Right ventricle myocardium inferior (tissue), 1 donor: ENCODE data around the gene PADI3. TPM values are rescaled to one million over a fixed set of nuclear protein-coding genes. Genes with fewer than 3 reads are reported as not detected.

Source experiments
- ATAC-seq: fragments of 200-7000 bp; cut with Tn5 transposase; one replicate; pipeline ENCODE4 v1.9.1; 2020; ENCODE audit warnings: mild to moderate bottlenecking, moderate library complexity
- DNase-seq: peaks from one replicate; pipeline ENCODE4 v3.0.0; 2021; ENCODE audit errors: missing footprints
- intact Hi-C: fragments of 100-400 bp; cut with DNase I; formaldehyde crosslinking; loops from one replicate; pipeline ENCODE4 v1.11.0; 2022
- total RNA-seq: library from RNA; stranded (reverse); fragmentation: NEBNext Ultra II Directional; extraction: Animal tissue kit (Norgen Biotek cat#: 25700); gene quantifications from one replicate; pipeline ENCODE4 v1.2.1, GENCODE V29; 2021
- donor health status: DM: no; HTN: yes; CAD: no; lungs with severe emphysema.

PADI3 gene
- total RNA-seq, 1 donor from 2014 or later: not detected

- no peak for ATAC-seq
- no peak for DNase-seq
- intact Hi-C loops: no loop called here
Measured at GRCh38 chr1:17260264-17260663, 11.4 kb downstream of the PADI3 start.

DNA sequence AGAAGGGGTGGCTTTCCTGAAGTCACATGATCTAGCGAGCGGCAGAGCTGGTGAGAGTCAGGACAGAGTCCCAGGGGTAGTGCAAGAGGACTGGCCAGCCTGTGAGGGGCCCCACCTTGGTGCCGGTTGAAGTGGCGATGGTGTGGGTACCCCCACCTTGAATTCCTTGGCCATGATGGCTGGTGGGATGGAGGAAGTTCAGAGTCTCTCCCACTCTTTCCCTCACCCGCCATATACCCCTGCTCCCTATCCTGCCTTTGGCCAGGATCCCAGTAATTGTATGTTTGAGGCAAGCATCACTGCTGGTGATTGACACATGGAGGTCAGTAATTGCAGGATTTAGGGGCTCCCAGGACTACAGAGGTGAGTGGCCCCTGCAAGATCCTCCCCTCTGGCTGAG, 11.8 kb downstream of the PADI3 start:
- intact Hi-C loops: no loop called here

DNA sequence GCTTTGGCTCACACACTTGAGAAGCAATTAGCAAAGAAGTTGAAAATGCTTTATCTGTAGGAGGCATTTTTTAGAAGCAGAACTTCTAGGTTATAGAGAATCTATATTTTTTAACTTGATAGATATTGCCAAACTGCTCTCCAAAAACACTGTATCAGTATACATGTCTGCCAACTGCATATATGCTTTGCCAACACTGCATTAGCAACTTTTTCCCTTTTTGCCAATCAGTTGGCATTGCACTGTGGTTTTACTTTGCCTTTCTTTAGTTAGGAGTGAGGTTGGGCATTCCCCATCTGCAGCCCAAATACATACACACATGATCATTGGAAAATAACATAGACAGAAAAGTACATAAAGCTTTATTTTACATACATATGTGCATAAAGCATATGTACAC, 15.0 kb downstream of the PADI3 start:
- intact Hi-C loops: no loop called here
- no peak for DNase-seq
- no peak for ATAC-seq

More for the DNA sequence above, 11.8 kb downstream of the PADI3 start:
- ATAC-seq (no peak), DNase-seq (no peak)

DNA sequence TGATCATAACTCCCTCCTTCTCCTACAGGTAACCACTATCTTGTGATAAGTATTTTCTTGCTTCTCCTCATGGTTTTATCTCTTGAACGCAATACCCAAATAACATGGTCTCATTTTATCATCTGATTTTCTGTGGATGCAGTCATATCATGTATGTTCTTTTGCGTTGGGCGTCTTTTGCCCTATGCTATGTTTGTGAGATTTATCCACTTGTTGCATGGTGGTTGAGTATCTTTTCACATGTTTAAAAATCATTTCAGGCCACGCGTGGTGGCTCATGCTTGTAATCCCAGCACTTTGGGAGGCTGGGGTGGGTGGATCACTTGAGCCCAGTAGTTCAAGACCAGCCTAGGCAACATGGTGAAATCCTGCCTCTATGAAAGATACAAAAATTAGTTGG, 15.6 kb downstream of the PADI3 start:
- intact Hi-C loops: no loop called here
- DNase-seq (no peak), ATAC-seq (no peak)

DNA sequence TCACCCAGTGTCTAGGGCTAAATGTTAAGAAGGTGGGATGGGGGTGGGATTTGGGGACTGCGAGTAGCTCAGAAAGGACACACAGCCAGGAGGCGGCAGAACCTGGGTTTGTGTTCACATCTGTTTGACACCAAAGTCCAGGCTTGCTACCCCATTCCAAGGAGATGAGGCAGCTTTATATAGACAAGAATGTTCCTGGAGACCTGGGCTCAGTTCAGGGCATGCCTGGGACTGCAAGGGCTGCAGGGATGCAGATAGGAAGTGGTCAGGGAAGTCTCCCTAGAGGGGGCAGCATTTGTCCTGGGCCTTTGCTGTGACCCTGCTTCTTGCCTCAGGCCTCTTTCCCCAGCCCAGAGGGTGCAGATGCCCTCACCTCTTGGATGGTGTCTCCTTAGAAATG, 16.3 kb downstream of the PADI3 start:
- DNase-seq (no peak), ATAC-seq (no peak)
- intact Hi-C loops: no loop called here

GRCh38 chr1:17265950-17266349, 17.1 kb downstream of the PADI3 start:
- ATAC-seq (no peak), DNase-seq (no peak)
- intact Hi-C loops: no loop called here

DNA sequence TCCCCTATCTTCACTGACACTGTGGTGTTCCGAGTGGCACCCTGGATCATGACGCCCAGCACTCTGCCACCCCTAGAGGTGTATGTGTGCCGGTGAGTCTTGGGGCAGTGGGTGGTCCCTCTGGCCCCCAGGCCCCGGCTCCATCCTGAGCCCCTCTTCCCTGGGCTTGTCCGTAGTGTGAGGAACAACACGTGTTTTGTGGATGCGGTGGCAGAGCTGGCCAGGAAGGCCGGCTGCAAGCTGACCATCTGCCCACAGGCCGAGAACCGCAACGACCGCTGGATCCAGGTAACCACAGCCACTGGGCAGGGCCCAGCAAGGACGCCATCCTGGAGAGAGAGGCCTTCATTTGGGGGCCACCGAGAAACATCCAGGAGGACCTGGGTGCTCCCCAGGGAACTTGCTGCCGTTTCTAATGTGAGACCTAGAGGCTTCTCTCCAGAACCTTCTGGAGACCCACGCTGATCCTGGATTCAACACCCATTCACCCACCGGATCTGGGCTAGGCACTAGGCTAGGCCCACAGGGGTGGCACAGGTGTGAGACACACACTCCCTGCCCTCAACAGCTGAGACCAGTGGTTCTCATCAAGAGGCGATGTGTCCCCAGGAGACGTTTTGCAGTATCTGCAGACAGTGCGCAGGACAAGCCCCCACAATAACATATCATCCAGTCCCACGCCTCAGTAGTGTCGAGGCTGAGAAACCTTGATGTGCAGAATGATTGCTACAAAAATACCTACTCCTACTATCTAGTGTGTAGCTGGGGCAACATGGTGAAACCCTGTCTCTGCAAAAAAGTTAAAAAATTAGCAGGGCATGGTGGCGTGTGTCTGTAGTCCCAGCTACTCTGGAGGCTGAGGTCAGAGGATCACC, 22.2 kb downstream of the PADI3 start:
- ATAC-seq: no peak
- DNase-seq: no peak
- intact Hi-C loops: no loop called here

GRCh38 chr1:17272066-17272465, 23.2 kb downstream of the PADI3 start:
- intact Hi-C loops: no loop called here
- ATAC-seq: no peak
- DNase-seq: no peak

GRCh38 chr1:17272646-17273045, 23.7 kb downstream of the PADI3 start:
- intact Hi-C loops: no loop called here
- ATAC-seq (no peak), DNase-seq (no peak)

- DNase-seq (no peak), ATAC-seq (no peak)
- intact Hi-C loops: no loop called here
Measured at GRCh38 chr1:17273096-17273495, 24.2 kb downstream of the PADI3 start.

- DNase-seq (peak; percentile 87), ATAC-seq (no peak)
- intact Hi-C loops: no loop called here
Measured at GRCh38 chr1:17274186-17275170, 25.6 kb downstream of the PADI3 start.

DNA sequence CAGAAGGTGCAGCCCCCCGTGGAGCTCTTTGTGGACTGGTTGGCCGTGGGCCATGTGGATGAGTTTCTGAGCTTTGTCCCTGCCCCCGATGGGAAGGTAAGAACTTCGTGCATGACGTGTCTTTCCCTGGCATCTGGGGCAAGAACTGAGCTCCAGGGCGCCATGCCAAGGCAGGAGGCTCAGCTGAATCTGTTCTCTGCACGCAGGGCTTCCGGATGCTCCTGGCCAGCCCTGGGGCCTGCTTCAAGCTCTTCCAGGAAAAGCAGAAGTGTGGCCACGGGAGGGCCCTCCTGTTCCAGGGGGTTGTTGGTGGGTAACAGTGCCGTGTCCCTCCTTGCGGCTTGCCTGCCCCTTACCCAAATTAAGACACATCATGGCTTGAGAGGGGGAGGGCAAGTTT, 27.7 kb downstream of the PADI3 start:
- ATAC-seq (peak; percentile 13), DNase-seq (peak; percentile 77)
- intact Hi-C loops: no loop called here

DNA sequence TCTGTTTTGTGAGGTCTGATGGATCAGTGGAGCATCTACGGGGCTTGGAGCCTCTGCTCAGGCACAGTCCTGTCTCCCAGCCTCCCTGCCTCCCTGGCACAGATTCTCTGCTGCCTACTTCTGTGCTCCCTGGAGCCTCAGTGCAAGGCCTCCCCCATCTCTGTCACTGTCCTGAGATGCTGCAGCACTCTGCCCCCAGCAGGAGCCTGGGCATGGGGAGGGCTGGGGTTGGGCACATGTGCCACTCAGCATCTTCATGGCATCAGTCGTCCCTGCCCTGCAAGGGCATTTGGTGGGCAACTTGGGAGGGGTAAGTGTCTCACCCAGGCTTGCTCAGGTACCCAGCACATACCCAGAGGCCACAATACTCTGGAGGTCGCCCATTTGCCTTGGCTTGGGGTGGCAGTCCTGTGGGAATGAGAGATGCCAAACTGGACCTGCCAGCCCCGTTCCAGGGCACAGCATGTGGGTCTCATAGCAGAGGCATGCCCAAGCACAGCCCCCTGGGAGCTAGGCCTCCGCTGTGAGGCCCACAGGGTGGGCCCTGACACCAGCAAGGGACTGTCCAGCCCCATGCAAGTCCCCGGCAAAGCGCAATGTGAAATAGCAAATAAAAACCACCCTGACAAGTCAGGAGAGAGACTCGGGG, 28.7 kb downstream of the PADI3 start:
- intact Hi-C loops: no loop called here
- ATAC-seq (no peak), DNase-seq (no peak)

- DNase-seq (no peak), ATAC-seq (no peak)
- intact Hi-C loops: no loop called here
Measured at GRCh38 chr1:17278996-17279830, 30.3 kb downstream of the PADI3 start.

DNA sequence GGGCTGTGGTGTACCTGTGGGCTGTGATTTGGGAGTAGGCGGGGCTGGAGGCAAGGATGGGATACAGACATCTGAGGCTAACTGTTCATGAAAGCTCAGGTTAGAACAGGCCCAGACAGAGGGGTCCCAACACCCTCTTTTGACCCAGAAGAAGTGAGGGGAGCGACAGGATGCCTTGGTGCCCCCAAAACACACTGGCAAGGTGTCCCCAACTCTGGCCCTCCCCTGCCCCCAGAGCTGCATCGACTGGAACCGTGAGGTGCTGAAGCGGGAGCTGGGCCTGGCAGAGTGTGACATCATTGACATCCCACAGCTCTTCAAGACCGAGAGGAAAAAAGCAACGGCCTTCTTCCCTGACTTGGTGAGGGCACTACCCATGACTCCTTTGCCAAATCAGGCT, 31.5 kb downstream of the PADI3 start:
- intact Hi-C loops: no loop called here
- DNase-seq: no peak

GRCh38 chr1:17280894-17281293, 32.0 kb downstream of the PADI3 start:
- intact Hi-C loops: no loop called here
- ATAC-seq (no peak), DNase-seq (no peak)

More for the DNA sequence above, 31.5 kb downstream of the PADI3 start:
- ATAC-seq: no peak

GRCh38 chr1:17281775-17282181, 32.9 kb downstream of the PADI3 start:
- intact Hi-C loops: no loop called here
- DNase-seq (no peak), ATAC-seq (no peak)

- intact Hi-C loops: no loop called here
- DNase-seq (no peak), ATAC-seq (no peak)
Measured at GRCh38 chr1:17282836-17283235, 33.9 kb downstream of the PADI3 start.
